Glomerular visceral epithelial cell (primary cell): ENCODE measurements around the gene DPYSL3.
A peak's percentile ranks its signal among the peaks of the same experiment; 100 is the strongest.
"Not testable (repeated sequence)": the region's sequence is repeated elsewhere in the genome, so short reads cannot be mapped to it uniquely, and the experiment has no call there.

Source experiments
- DNase-seq: peaks from one replicate; pipeline ENCODE4 v3.0.0-alpha.2; 2016; ENCODE audit errors: extremely low spot score

The DPYSL3 gene

DNA sequence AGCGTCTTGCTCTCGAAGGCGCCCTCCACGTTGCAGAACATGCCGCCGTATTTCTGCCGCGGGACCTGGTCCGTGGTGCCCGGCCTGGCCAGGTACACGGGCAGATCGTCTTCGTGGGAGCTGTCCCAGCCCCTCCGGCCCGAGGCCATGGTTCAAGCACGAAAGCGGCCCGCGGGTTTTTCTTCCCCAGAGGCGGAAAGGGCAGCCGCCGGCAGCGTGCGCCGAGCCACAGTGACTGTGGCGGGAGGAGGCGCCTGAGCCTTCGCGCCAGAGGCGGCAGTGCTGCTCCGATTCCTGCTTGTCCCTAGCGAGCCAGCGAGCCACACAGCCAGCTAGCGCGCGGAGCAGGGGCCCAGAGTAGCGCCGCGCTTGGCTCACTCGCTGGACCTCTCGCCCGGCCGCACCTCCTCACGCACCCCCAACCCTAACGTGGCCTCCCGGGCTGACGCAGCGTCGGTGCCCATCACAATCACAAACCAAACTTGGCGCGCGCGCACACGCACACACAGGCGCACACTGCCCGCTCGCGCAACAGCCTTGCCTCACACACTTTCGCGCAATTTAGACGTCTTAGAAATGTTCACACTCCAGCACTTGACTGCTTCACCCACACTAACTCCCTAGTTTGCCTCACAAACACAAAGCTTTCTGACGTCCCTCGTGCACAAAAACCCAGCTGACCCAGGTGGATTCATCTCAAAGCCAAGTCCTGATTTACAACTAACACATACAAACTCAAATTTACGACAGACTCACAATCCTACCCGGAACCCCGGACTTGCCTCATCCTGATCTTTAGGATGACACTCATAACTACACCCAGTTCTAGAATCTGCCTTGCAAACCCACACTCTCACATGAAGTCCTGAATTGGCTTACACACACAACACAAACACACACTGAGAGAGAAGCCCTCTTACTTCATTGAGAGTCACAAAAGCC lies at the start of gene DPYSL3:
Gene DPYSL3 (minus strand): TSS at position 359 of the 942 bp plus-strand sequence. CDS start 210 bp downstream, at position 149.
- DNase-seq: peak; percentile 89

DNA sequence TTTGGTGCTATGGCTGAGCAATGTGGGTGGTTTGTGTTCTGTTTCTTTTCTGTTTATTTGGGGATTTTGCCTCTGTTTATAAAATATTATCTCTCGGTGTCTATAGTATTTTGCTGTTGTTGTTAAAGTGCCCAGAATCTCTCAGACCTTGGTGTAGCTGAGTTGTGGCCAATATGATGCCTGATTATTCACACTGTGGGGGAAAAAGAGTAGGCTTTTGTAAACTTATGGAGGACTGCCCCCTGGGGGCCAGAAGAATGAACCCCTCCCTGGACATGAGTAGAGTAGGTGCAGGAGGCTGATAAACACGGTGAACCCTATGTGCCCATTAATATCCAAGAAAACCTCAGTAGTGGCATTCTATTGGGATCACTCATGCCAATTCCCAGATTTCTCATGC lies 49.0 kb upstream of the DPYSL3 start:
- peak; percentile 86 for DNase-seq

GRCh38 chr5:147557876-147558745 lies 48.2 kb upstream of the DPYSL3 start:
- DNase-seq: no peak

- no peak for DNase-seq
Observed at GRCh38 chr5:147555176-147555575, 45.3 kb upstream of the DPYSL3 start.

DNA sequence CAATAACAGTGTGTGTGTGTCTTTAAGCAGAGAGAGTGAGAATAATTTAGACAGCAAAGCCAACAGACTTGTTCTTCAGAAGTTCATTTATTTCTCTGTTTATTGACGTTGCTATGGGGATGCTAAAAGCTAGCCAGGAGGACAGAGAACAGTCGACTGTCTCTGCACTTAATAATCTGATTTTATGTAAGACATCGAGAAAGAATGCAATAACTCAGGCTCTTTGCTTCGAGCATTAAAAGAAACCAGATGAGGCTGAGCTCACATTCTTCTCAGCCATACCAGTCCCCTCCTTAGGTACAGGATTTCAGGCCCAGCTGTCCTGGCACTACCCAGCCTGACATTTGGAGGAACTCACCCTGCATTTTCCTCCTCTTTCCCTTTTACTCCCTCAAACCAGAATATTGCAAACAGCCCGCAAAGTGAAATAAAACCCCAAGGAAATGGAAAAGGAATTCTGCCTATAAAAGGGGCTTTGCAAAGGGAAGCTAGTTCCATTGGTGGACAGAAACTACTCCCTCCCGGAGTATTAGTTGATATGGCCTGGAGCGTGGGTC lies 44.5 kb upstream of the DPYSL3 start:
- peak; percentile 60 for DNase-seq

DNA sequence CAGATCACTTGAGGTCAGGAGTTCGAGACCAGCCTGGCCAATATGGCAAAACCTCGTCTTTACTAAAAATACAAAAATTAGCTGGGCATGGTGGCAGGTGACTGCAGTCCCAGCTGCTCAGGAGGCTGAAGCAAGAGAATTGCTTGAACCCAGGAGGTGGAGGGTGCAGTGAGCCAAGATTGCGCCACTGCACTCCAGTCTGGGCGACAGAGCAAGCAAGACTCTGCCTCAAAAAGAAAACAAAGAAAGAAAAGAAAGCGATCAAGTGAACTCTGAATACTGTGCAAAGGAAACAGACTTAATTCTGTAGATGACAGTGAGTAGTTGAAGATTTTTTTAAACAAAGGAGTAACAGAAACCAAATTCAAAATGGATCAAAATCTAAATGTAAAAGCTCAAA lies 43.9 kb upstream of the DPYSL3 start:
- DNase-seq: not testable (repeated sequence)

DNA sequence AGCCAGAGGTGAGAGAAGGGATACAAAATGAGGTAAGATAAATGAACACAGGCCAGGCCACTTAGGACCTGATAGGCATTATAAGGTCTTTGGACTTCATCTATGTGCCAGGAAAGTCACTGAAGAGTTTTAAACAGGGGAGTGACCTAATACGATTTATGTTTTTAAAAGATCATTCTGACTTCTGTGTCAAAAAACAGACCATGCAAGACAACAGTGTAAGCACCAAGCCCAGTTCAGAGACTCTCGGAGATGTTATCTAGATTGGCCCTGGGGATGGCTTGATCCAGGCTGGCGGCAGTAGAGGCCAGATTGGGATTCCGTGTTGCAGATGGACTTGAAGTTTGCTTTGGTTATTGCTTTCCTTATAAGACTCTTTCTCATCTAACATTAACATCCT lies 43.0 kb upstream of the DPYSL3 start:
- no peak for DNase-seq

GRCh38 chr5:147551677-147552076 lies 41.8 kb upstream of the DPYSL3 start:
- DNase-seq: no peak

GRCh38 chr5:147547730-147548129 lies 37.9 kb upstream of the DPYSL3 start:
- DNase-seq: no peak

GRCh38 chr5:147544556-147544955 lies 34.7 kb upstream of the DPYSL3 start:
- DNase-seq: no peak

DNA sequence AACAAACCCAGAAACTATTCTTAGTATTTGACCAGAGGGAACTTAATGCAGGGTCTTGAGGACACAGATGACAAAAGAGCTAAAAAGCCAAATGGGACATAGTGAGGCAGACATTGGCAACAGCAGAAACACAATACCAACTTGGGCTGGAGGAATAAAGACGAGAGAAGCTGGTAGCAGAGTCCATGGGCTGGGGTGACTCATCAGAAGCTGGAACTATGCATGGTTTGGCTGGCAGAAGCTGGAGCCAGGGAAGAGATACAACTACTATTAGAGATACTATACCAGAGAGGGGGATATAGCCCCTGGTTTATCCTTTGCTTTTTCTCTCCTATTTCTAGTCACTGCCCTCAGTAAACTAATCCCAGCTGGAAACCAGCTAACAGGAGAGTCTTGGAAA lies 29.2 kb upstream of the DPYSL3 start:
- DNase-seq: peak; percentile 69

GRCh38 chr5:147538236-147538635 lies 28.4 kb upstream of the DPYSL3 start:
- DNase-seq: peak; percentile 72

- no peak for DNase-seq
Observed at GRCh38 chr5:147534172-147534951, 24.5 kb upstream of the DPYSL3 start.

DNA sequence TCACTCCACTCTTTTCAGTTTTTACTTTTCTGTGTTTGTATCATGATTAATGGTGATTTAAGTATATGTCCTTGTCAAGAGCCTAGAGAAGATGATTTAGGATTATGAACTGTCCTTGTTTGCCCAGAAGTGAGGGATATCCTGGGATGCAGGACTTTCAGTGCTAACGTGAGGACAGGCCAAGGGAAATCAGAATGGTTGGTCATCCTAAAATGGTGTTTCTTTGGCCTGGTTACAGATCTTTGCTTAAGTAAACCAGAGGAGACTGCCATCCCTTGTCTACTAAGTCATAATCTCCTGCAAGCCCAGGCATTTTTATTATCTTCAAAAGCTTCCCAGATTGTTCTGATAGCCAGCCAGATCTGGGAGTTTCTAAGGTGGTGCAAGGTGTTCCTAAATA lies 22.3 kb upstream of the DPYSL3 start:
- DNase-seq: no peak

- peak; percentile 73 for DNase-seq
Observed at GRCh38 chr5:147530530-147531389, 20.9 kb upstream of the DPYSL3 start.

- no peak for DNase-seq
Observed at GRCh38 chr5:147523069-147523468, 13.2 kb upstream of the DPYSL3 start.

DNA sequence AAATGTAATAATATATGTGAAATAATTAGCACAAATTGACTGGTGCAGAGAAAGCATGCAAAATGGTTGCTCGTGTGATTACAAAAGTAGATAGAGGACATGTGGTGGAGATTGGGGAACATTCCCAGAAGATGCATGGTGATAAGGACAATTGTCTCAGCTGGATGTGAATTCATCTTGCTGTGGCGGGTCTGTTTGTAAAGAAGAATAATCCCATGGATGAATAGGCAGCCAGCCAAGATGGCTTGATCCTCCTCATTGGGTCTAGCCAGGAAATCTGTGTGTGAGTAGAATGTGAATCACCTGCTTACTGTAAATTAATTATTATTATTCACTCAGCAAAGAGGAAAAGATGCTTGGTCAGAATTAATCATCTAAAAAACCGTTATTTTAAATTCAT lies 12.6 kb upstream of the DPYSL3 start:
- DNase-seq: peak; percentile 43

DNA sequence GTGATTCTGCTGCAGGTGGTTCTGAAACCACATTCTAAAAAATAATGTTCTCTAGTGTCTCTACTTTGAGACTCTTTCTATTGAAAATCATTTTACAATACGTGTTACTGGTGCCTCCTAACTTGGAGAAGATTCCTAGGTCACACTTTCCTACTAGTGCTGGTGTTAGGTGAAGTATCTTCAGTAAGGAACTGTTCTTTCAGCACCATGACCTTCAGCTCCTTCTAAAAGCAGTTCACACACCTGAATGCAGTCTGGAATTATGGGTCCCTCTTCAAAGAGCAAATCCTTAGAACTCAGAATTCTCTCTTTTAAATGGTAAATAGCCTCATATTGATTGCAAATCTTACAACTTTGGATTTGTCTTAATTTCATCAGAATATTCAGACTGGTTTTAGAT lies 10.6 kb upstream of the DPYSL3 start:
- no peak for DNase-seq

GRCh38 chr5:147519380-147519779 lies 9.5 kb upstream of the DPYSL3 start:
- DNase-seq: no peak

GRCh38 chr5:147517383-147517782 lies 7.5 kb upstream of the DPYSL3 start:
- no peak for DNase-seq
